Aorta (tissue), 5 donors: ENCODE data around the gene TSC22D2. TPM values are rescaled to one million over a fixed set of nuclear protein-coding genes. Genes with fewer than 3 reads are reported as not detected.

Experiments used
- ATAC-seq: fragments of 200-7000 bp; cut with Tn5 transposase; one replicate; pipeline ENCODE4 v1.9.1; 2022; ENCODE audit warnings: moderate library complexity; ENCODE audit not compliant: low FRiP score
- DNase-seq, 2 donors: peaks; one replicate each; pipeline ENCODE4 v3.0.0-alpha.2; 2020
- H3K27ac ChIP-seq, 2 donors: one replicate each; pipeline ENCODE4 v1.5.1; 2013; ENCODE audit warnings: low read length in 2 of 2, mild to moderate bottlenecking in 2 of 2, moderate library complexity in 2 of 2, control low read depth in 1 of 2, inconsistent platforms in 1 of 2, low read depth in 1 of 2
- H3K27me3 ChIP-seq, 2 donors: one replicate each; pipeline ENCODE4 v1.6.1; 2013; ENCODE audit warnings: control low read depth in 1 of 2, low read length in 1 of 2, mild to moderate bottlenecking in 1 of 2, moderate library complexity in 1 of 2; ENCODE audit not compliant: insufficient read depth in 2 of 2, control insufficient read depth in 1 of 2
- H3K36me3 ChIP-seq, 2 donors: one replicate each; pipeline ENCODE4 v1.6.1; 2013; ENCODE audit warnings: control low read depth in 1 of 2, low read length in 1 of 2, mild to moderate bottlenecking in 1 of 2; ENCODE audit not compliant: insufficient read depth in 2 of 2, control insufficient read depth in 1 of 2
- H3K4me1 ChIP-seq, 2 donors: one replicate each; pipeline ENCODE4 v1.6.1; 2013; ENCODE audit warnings: low read length in 2 of 2, control low read depth in 1 of 2, mild to moderate bottlenecking in 1 of 2, moderate library complexity in 1 of 2; ENCODE audit not compliant: insufficient read depth in 2 of 2, control insufficient read depth in 1 of 2
- H3K4me3 ChIP-seq, 2 donors: one replicate each; pipeline ENCODE4 v1.5.1; 2013; ENCODE audit warnings: low read length in 2 of 2, control low read depth in 1 of 2, mild to moderate bottlenecking in 1 of 2
- H3K9me3 ChIP-seq: one replicate; pipeline ENCODE4 v1.6.1; 2013; ENCODE audit warnings: mild to moderate bottlenecking, low read length; ENCODE audit not compliant: control insufficient read depth
- WGBS, 2 donors: extraction: QIAGEN DNeasy Blood & Tissue Kit; methylation state at CpG; one replicate each; pipeline ENCODE4 v1.1.7; 2013; 5-methylcytosine and 5-hydroxymethylcytosine counted together
- intact Hi-C, 2 donors: fragments of 100-400 bp; cut with DNase I; formaldehyde crosslinking; loops; one replicate each; pipeline versions ENCODE4 v1.14.2 to v1.15.0; 2022
- polyA plus RNA-seq, 2 donors: library from polyadenylated mRNA; stranded (reverse); fragments of 200-250 nt; gene quantifications; one replicate each; pipeline ENCODE4 v1.2.3, GENCODE V29; 2013
- total RNA-seq, 2 donors: library from RNA; stranded (reverse); fragmentation: NEBNext Ultra II Directional; extraction: Animal tissue kit (Norgen Biotek cat#: 25700); gene quantifications; one replicate each; pipeline ENCODE4 v1.2.1, GENCODE V29; 2021
- donor health status: healthy with polysubstance abuse.
- donor health status: Bipolar disorder and iron deficiency.
- donor health status: DM: no; HTN: no; CAD: no.
- donor health status: DM: no; HTN: no; CAD: no.
- donor health status: DM: yes; HTN: yes; CAD: no.

Gene TSC22D2
- total and polyA plus RNA-seq, 4 donors: 10.6 to 64.7 (median 27.7) TPM

- intact Hi-C loops: no loop called here
- H3K4me1 ChIP-seq: no peaks in the 10 kb centered on the region
- DNase-seq: no peak
- no peaks in the 10 kb centered on the region for H3K9me3 ChIP-seq
- ATAC-seq: no peak
- H3K27me3 ChIP-seq: no peaks in the 10 kb centered on the region
- no peak overlapping the region for H3K27ac ChIP-seq
- no peaks in the 10 kb centered on the region for H3K36me3 ChIP-seq
- 94 to 95% methylated on average over 6 of the region's 6 CpGs for WGBS, 2 donors
- H3K4me3 ChIP-seq: no peak overlapping the region
These were observed 29.8 kb upstream of the TSC22D2 start for GRCh38 chr3:150378301-150378748.

GRCh38 chr3:150379469-150379868, 28.6 kb upstream of the TSC22D2 start:
- no peak overlapping the region for H3K4me3 ChIP-seq
- WGBS, 2 donors: 91 to 94% methylated on average over 1 of the region's 1 CpG
- no peaks in the 10 kb centered on the region for H3K36me3 ChIP-seq
- H3K4me1 ChIP-seq: no peaks in the 10 kb centered on the region
- intact Hi-C loops: no loop called here
- DNase-seq (no peak), ATAC-seq (no peak)
- no peak overlapping the region for H3K27ac ChIP-seq
- H3K27me3 ChIP-seq: no peaks in the 10 kb centered on the region
- no peaks in the 10 kb centered on the region for H3K9me3 ChIP-seq

GRCh38 chr3:150384296-150385212, 23.5 kb upstream of the TSC22D2 start:
- Histone ChIP-seq H3K9me3 (no peaks in the 10 kb centered on the region), H3K27me3 (no peaks in the 10 kb centered on the region), H3K36me3 (no peaks in the 10 kb centered on the region), H3K27ac (no peak overlapping the region), H3K4me1 (no peaks in the 10 kb centered on the region), H3K4me3 (no peak overlapping the region)
- DNase-seq (peak in 1 of 2 donors; percentile 77), ATAC-seq (peak; percentile 56)
- intact Hi-C loops: no loop called here
- WGBS, 2 donors: 72 to 75% methylated on average over 17 of the region's 17 CpGs

- ATAC-seq: no peak
- peaks cover 0 to 2% of the 10 kb centered on the region in 2 donors for H3K36me3 ChIP-seq
- no peaks in the 10 kb centered on the region for H3K4me1 ChIP-seq
- H3K9me3 ChIP-seq: no peaks in the 10 kb centered on the region
- H3K27ac ChIP-seq: no peak overlapping the region
- H3K4me3 ChIP-seq: no peak overlapping the region
- 83 to 91% methylated on average over 6 of the region's 6 CpGs for WGBS, 2 donors
- intact Hi-C loops: no loop called here
- DNase-seq: no peak
- no peaks in the 10 kb centered on the region for H3K27me3 ChIP-seq
These were observed 22.5 kb upstream of the TSC22D2 start for GRCh38 chr3:150385296-150386242.

GRCh38 chr3:150388498-150389418, 19.3 kb upstream of the TSC22D2 start:
- H3K4me1 ChIP-seq: no peaks in the 10 kb centered on the region
- H3K36me3 ChIP-seq: peaks cover 0 to 2% of the 10 kb centered on the region in 2 donors
- no peak overlapping the region for H3K27ac ChIP-seq
- intact Hi-C loops: no loop called here
- ATAC-seq (no peak), DNase-seq (no peak)
- no peaks in the 10 kb centered on the region for H3K9me3 ChIP-seq
- no peak overlapping the region for H3K4me3 ChIP-seq
- H3K27me3 ChIP-seq: no peaks in the 10 kb centered on the region
- WGBS, 2 donors: 46 to 51% methylated on average over 5 of the region's 5 CpGs

GRCh38 chr3:150390087-150390486, 18.0 kb upstream of the TSC22D2 start:
- intact Hi-C loops: no loop called here
- Histone ChIP-seq H3K4me3 (no peak overlapping the region), H3K36me3 (peaks cover 0 to 2% of the 10 kb centered on the region in 2 donors), H3K27me3 (no peaks in the 10 kb centered on the region), H3K4me1 (no peaks in the 10 kb centered on the region), H3K27ac (no peak overlapping the region), H3K9me3 (no peaks in the 10 kb centered on the region)
- DNase-seq (no peak), ATAC-seq (no peak)

GRCh38 chr3:150391161-150391560, 16.9 kb upstream of the TSC22D2 start:
- Histone ChIP-seq H3K27me3 (no peaks in the 10 kb centered on the region), H3K27ac (no peak overlapping the region), H3K4me3 (no peak overlapping the region), H3K9me3 (no peaks in the 10 kb centered on the region), H3K36me3 (peaks cover 0 to 2% of the 10 kb centered on the region in 2 donors), H3K4me1 (no peaks in the 10 kb centered on the region)
- no peak for DNase-seq
- no peak for ATAC-seq
- intact Hi-C loops: no loop called here

- H3K36me3 ChIP-seq: peaks cover 0 to 2% of the 10 kb centered on the region in 2 donors
- H3K27me3 ChIP-seq: no peaks in the 10 kb centered on the region
- no peaks in the 10 kb centered on the region for H3K9me3 ChIP-seq
- H3K4me1 ChIP-seq: no peaks in the 10 kb centered on the region
- no peak overlapping the region for H3K4me3 ChIP-seq
- DNase-seq: no peak
- 84 to 86% methylated on average over 1 of the region's 1 CpG for WGBS, 2 donors
- intact Hi-C loops: no loop called here
- H3K27ac ChIP-seq: no peak overlapping the region
- no peak for ATAC-seq
These were observed 14.4 kb upstream of the TSC22D2 start for GRCh38 chr3:150393745-150394144.
